Prostate gland (tissue), 2 donors: ENCODE results near the gene NIPAL3.

ENCODE experiments used
- POLR2A ChIP-seq: fragments of 450-650 bp; IDR thresholded peaks from one replicate; pipeline ENCODE4 v1.6.1; 2016; ENCODE audit warnings: antibody characterized with exemption, mild to moderate bottlenecking
- TF ChIP-seq, protein P1 (sequence below), 4 experiments: fragments of 200-600 bp in 2 of 4; fragments of 450-650 bp in 2 of 4; sonication (generic) in 2 of 4; IDR thresholded peaks; 1 replicate in 3 of 4; 2 replicates in 1 of 4; pipeline ENCODE4 v1.5.1; 2016 to 2019; ENCODE audit warnings: antibody characterized with exemption in 4 of 4, mild to moderate bottlenecking in 2 of 4, moderate library complexity in 2 of 4

DNA sequence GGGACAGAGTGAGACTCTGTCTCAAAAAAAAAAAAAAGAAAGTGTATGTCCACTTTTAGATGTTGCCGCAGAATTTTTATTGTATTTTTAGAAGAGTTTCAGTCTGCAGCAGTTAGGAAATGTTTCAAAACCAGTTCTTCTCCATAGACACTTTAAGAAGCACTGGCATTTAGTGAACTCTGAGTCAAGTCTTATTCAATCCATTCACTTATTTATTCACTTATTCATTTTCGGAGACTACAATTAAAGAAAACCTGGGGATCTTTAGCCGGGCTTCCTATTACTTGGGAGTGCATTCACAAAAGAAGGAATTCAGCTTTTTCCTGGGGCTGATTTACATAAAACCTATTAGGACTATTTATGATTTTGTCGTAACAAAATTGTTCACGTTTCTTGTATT is 99.3 kb downstream of the NIPAL3 start:
- TF ChIP-seq, protein P1, sequence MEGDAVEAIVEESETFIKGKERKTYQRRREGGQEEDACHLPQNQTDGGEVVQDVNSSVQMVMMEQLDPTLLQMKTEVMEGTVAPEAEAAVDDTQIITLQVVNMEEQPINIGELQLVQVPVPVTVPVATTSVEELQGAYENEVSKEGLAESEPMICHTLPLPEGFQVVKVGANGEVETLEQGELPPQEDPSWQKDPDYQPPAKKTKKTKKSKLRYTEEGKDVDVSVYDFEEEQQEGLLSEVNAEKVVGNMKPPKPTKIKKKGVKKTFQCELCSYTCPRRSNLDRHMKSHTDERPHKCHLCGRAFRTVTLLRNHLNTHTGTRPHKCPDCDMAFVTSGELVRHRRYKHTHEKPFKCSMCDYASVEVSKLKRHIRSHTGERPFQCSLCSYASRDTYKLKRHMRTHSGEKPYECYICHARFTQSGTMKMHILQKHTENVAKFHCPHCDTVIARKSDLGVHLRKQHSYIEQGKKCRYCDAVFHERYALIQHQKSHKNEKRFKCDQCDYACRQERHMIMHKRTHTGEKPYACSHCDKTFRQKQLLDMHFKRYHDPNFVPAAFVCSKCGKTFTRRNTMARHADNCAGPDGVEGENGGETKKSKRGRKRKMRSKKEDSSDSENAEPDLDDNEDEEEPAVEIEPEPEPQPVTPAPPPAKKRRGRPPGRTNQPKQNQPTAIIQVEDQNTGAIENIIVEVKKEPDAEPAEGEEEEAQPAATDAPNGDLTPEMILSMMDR (IDR thresholded peaks at IDR 0.05), result no peak
- TF ChIP-seq POLR2A, result no peak
